Glutamatergic neuron (in vitro differentiated cells): ENCODE data around the gene CLEC1A. TPM values are rescaled to one million over a fixed set of nuclear protein-coding genes. Genes with fewer than 3 reads are reported as not detected.
A peak's percentile ranks its signal among the peaks of the same experiment; 100 is the strongest.

Source experiments
- DNase-seq: peaks from one replicate; pipeline ENCODE4 v3.0.0; 2022
- H3K27ac Mint-ChIP-seq: one replicate; pipeline ENCODE4 v1.8.0; 2020; ENCODE audit warnings: mild to moderate bottlenecking, mixed read lengths, inconsistent platforms; ENCODE audit not compliant: unreplicated experiment
- H3K27me3 Mint-ChIP-seq: one replicate; pipeline ENCODE4 v1.8.0; 2020; ENCODE audit warnings: mild to moderate bottlenecking, moderate library complexity, mixed read lengths, inconsistent platforms; ENCODE audit not compliant: unreplicated experiment
- H3K36me3 Mint-ChIP-seq: one replicate; pipeline ENCODE4 v1.8.0; 2020; ENCODE audit warnings: mild to moderate bottlenecking, mixed read lengths, inconsistent platforms; ENCODE audit not compliant: unreplicated experiment
- H3K4me1 Mint-ChIP-seq: one replicate; pipeline ENCODE4 v1.8.0; 2020; ENCODE audit warnings: mild to moderate bottlenecking, low read depth, mixed read lengths, inconsistent platforms; ENCODE audit not compliant: unreplicated experiment
- H3K4me3 Mint-ChIP-seq: one replicate; pipeline ENCODE4 v1.8.0; 2020; ENCODE audit warnings: mild to moderate bottlenecking, mixed read lengths, inconsistent platforms; ENCODE audit not compliant: unreplicated experiment
- H3K9me3 Mint-ChIP-seq: one replicate; pipeline ENCODE4 v1.8.0; 2020; ENCODE audit warnings: mild to moderate bottlenecking, moderate library complexity, mixed read lengths, inconsistent platforms; ENCODE audit not compliant: unreplicated experiment
- total RNA-seq: library from RNA; stranded (reverse); fragmentation: NEBNext Ultra II Directional; extraction: Animal tissue kit (Norgen Biotek cat#: 25700); gene quantifications from one replicate; pipeline ENCODE4 v1.2.1, GENCODE V29; 2021; ENCODE audit not compliant: unreplicated experiment
- TF ChIP-seq, protein P1 (sequence below): fragments of 200-600 bp; sonication (generic); IDR thresholded peaks from one replicate; pipeline ENCODE4 v1.5.0; 2021; ENCODE audit not compliant: partially characterized antibody, unreplicated experiment

Gene CLEC1A
- total RNA-seq, 1 donor from 2014 or later = not detected

DNA sequence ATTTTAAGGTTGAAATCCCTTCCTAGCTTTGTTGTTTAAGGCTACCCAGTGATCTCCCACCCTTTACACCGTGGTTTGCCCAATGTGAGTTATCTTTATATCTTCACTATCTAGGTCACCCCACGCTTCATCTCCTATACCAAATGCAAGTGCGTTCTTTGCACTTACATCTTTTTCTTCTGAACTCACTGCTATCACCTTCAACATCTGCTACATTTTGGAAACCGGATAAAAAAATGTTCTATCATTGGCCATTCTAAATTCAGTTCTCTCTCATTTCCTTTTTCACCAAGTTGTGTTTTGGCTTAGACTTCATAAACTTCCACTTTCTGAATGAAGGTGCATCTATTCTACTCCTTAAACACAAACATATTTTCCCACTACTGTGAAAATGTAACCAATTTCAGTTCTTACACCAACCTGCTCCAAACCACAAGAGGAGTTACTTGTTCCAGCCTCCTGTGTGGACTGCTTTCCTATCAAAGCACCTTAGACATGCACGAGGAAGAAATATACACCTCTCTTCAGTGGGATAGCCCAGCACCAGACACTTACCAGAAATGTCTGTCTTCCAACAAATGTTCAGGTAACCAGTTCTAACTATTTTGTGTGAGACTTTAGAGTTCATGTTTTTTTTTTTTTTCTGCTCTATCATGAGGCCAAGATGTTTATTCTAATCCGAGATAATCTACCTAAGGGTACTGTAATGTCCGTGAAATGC, 46.4 kb downstream of the CLEC1A start:
- H3K4me3 Mint-ChIP-seq = no peak overlapping the region
- no peak for DNase-seq
- TF ChIP-seq, protein P1, sequence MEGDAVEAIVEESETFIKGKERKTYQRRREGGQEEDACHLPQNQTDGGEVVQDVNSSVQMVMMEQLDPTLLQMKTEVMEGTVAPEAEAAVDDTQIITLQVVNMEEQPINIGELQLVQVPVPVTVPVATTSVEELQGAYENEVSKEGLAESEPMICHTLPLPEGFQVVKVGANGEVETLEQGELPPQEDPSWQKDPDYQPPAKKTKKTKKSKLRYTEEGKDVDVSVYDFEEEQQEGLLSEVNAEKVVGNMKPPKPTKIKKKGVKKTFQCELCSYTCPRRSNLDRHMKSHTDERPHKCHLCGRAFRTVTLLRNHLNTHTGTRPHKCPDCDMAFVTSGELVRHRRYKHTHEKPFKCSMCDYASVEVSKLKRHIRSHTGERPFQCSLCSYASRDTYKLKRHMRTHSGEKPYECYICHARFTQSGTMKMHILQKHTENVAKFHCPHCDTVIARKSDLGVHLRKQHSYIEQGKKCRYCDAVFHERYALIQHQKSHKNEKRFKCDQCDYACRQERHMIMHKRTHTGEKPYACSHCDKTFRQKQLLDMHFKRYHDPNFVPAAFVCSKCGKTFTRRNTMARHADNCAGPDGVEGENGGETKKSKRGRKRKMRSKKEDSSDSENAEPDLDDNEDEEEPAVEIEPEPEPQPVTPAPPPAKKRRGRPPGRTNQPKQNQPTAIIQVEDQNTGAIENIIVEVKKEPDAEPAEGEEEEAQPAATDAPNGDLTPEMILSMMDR = no peak
- no peaks in the 10 kb centered on the region for H3K27me3 Mint-ChIP-seq
- H3K36me3 Mint-ChIP-seq = no peaks in the 10 kb centered on the region
- H3K9me3 Mint-ChIP-seq = no peaks in the 10 kb centered on the region
- H3K4me1 Mint-ChIP-seq = no peaks in the 10 kb centered on the region
- no peak overlapping the region for H3K27ac Mint-ChIP-seq

DNA sequence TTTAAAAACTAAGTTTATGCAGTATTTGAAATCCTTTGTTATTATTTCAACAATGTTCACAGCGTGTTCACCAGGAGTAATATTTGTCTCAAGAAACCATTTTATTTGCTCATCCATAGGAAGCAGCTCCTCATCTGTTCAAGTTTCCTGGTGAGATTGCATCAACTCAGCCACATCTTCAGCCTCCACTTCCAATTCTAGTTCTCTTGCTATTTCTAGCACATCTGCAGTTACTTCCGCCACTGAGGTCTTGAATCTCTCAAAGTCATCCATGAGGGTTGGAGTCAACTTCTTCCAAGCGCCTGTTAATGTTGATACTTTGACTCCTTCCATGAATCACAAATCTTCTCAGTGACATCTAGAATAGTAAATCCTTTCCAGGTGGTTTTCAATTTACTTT, 50.3 kb downstream of the CLEC1A start:
- no peak for DNase-seq
- Mint-ChIP-seq H3K9me3 (no peaks in the 10 kb centered on the region), H3K4me3 (no peak overlapping the region), H3K27ac (no peak overlapping the region), H3K36me3 (no peaks in the 10 kb centered on the region), H3K27me3 (no peaks in the 10 kb centered on the region), H3K4me1 (no peaks in the 10 kb centered on the region)
- TF ChIP-seq, protein P1 = no peak

- no peak overlapping the region for H3K4me3 Mint-ChIP-seq
- no peaks in the 10 kb centered on the region for H3K27me3 Mint-ChIP-seq
- no peaks in the 10 kb centered on the region for H3K9me3 Mint-ChIP-seq
- TF ChIP-seq, protein P1 = no peak
- H3K27ac Mint-ChIP-seq = no peak overlapping the region
- no peaks in the 10 kb centered on the region for H3K36me3 Mint-ChIP-seq
- DNase-seq = no peak
- no peaks in the 10 kb centered on the region for H3K4me1 Mint-ChIP-seq
These were observed 56.6 kb downstream of the CLEC1A start for GRCh38 chr12:10042167-10042566.

GRCh38 chr12:10033783-10034545, 64.8 kb downstream of the CLEC1A start:
- H3K27me3 Mint-ChIP-seq = peaks cover 2% of the 10 kb centered on the region
- DNase-seq = no peak
- TF ChIP-seq, protein P1 = peak; percentile 46
- no peaks in the 10 kb centered on the region for H3K9me3 Mint-ChIP-seq
- H3K36me3 Mint-ChIP-seq = no peaks in the 10 kb centered on the region
- H3K4me1 Mint-ChIP-seq = no peaks in the 10 kb centered on the region
- no peak overlapping the region for H3K27ac Mint-ChIP-seq
- no peak overlapping the region for H3K4me3 Mint-ChIP-seq

GRCh38 chr12:10031771-10032175, 67.0 kb downstream of the CLEC1A start:
- peaks cover 2% of the 10 kb centered on the region for H3K27me3 Mint-ChIP-seq
- no peak overlapping the region for H3K27ac Mint-ChIP-seq
- H3K9me3 Mint-ChIP-seq = no peaks in the 10 kb centered on the region
- H3K4me3 Mint-ChIP-seq = no peak overlapping the region
- H3K4me1 Mint-ChIP-seq = no peaks in the 10 kb centered on the region
- no peak for DNase-seq
- TF ChIP-seq, protein P1 = no peak
- H3K36me3 Mint-ChIP-seq = no peaks in the 10 kb centered on the region
